ENCODE data around the gene NEDD9.

DNA sequence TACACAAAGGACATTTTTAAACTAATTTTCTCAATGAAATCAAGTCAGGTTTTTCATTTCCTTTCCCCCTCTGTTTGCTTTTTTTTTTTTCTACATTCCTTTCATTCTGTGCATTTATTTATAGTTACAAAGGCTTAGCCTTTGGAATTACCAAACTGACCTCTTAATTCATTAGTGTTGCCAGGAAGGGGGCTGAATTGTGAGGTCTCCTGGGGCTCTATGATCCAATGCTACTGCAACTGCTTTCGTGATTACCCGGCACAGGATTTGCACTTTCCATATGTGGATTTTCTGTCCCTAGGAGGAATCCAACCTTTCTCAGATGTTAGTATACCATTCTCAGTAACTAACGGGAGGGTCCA, 35.3 kb downstream of the NEDD9 start:
- TF ChIP-seq ZNF174 (tag by site-specific recombination; IDR thresholded peaks at IDR 0.05) (no peak), ZNF280D (tag by site-specific recombination; IDR thresholded peaks at IDR 0.05) (no peak), REST (tag by site-specific recombination; IDR thresholded peaks at IDR 0.05) (no peak)
- TF ChIP-seq, protein P1, sequence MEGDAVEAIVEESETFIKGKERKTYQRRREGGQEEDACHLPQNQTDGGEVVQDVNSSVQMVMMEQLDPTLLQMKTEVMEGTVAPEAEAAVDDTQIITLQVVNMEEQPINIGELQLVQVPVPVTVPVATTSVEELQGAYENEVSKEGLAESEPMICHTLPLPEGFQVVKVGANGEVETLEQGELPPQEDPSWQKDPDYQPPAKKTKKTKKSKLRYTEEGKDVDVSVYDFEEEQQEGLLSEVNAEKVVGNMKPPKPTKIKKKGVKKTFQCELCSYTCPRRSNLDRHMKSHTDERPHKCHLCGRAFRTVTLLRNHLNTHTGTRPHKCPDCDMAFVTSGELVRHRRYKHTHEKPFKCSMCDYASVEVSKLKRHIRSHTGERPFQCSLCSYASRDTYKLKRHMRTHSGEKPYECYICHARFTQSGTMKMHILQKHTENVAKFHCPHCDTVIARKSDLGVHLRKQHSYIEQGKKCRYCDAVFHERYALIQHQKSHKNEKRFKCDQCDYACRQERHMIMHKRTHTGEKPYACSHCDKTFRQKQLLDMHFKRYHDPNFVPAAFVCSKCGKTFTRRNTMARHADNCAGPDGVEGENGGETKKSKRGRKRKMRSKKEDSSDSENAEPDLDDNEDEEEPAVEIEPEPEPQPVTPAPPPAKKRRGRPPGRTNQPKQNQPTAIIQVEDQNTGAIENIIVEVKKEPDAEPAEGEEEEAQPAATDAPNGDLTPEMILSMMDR (tag by site-specific recombination; IDR thresholded peaks at IDR 0.05): no peak
